Stimulated activated CD8-positive, alpha-beta memory T cell treated with anti-CD3 and anti-CD28 coated beads, Interleukin-7, amount 100 ng/mL, for 48 hours (primary cell): ENCODE data around the gene C14orf132.
A peak's percentile ranks its signal among the peaks of the same experiment; 100 is the strongest.
"Not testable (repeated sequence)": the region's sequence is repeated elsewhere in the genome, so short reads cannot be mapped to it uniquely, and the experiment has no call there.

ENCODE experiments used
- DNase-seq, 2 donors: peaks; one replicate each; pipeline ENCODE4 v3.0.0-alpha.2; 2020; ENCODE audit warnings: low read depth in 1 of 2; ENCODE audit errors: extremely low read depth in 1 of 2

The C14orf132 gene

DNA sequence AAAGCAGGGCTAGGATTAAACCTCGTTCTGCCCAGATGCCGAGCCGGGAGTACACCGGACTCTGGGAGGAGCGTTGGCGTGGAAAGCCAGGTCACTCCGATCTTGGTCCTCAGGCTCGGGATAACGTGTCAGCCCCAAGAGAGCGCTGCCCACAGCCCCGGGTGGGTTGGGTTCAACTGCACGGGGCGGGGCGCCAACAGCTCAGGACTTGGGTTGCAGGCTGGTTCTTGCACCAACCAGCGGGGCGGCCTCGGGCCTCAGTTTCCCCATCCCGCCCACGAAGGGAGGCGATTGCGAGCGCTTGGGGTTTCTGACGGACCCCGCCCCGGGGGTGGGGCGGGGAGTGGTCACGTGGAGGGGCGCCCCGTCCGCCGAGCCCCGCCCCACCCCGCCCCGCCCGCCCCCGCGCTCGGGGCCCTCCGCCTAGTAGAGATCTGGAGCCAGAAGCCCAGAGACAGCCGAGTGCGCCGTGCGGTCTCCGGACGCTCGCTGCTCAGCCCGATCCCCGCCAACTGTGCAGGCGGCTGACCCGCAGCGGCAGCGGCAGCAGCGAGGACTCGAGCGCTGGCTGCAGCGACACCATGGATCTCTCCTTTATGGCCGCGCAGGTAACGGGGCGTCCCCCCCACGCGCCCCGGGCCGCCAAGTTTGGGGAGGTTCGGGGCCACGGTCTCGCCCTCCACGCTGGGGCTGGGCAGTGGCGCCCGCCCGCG is at the start of gene C14orf132:
C14orf132 (plus strand) TSS at position 443 of the 713 bp plus-strand sequence; CDS start at position 582, 139 bp downstream.
- DNase-seq = peak; percentile 17 to 20

GRCh38 chr14:95993768-95994592 is 45.2 kb upstream of the C14orf132 start:
- DNase-seq = no peak

GRCh38 chr14:95994593-95994928 is 44.6 kb upstream of the C14orf132 start:
- DNase-seq = no peak

GRCh38 chr14:95998656-95999055 is 40.5 kb upstream of the C14orf132 start:
- no peak for DNase-seq

- no peak for DNase-seq
Observed at GRCh38 chr14:96001866-96002497, 37.2 kb upstream of the C14orf132 start.

DNA sequence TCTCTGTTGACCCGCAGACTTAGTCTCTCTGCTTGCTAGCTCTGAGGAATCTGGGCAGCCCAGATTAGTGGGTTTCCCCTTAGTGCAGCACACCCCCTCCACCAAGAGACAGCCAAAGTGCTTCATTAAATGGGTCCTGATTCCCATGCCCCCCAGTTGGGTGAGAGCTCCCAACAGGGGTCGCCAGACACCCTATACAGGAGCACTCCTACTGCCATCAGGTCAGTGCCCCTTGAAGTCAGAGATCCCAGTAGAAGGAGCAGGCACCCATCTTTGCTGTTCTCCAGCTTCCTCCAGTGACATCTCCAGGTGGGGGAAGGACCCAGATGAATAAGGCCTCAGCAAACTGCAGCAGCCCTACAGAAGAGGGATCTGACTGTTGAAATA is 36.7 kb upstream of the C14orf132 start:
- no peak for DNase-seq

- no peak for DNase-seq
Observed at GRCh38 chr14:96011131-96011530, 28.0 kb upstream of the C14orf132 start.

- DNase-seq = no peak
Observed at GRCh38 chr14:96011607-96012006, 27.6 kb upstream of the C14orf132 start.

DNA sequence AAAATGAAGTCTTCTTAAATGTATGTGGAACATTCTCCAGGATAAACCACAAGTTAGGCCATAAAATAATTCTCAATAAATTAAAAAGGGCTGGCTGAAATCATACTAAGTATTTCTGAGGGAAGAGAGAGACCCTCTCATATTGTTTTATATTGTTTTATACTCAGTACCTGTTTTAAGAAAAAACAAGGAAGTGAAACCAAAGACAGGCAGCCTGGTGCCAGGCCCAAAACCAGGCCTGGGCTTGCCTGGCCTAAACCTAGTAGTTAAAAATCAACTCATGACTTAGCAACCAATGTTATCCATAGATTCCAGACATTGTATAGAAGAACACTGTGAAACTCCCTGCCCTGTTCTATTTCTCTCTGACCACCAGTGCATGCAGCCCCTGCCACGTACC is 26.4 kb upstream of the C14orf132 start:
- not testable (repeated sequence) for DNase-seq

DNA sequence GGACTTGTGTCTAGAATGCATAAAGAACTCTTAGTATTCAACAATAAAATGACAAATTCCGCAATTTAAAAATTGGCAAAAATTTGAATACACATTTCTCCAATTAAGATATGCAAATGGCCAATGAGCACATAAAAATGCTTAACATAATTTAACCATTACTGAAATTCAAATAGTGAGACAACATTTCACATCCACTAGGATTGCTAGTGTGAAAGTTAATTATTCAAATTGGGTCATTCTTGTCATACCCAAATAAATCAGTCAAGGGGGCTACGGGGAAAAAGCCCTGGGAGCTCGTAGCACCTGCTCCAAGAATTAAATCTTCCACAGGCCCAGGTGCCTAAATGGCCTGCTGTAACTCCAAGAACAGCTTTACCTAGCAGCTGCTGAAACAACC is 25.0 kb upstream of the C14orf132 start:
- no peak for DNase-seq

GRCh38 chr14:96016501-96017160 is 22.5 kb upstream of the C14orf132 start:
- no peak for DNase-seq

- DNase-seq = no peak
Observed at GRCh38 chr14:96017882-96018281, 21.3 kb upstream of the C14orf132 start.

DNA sequence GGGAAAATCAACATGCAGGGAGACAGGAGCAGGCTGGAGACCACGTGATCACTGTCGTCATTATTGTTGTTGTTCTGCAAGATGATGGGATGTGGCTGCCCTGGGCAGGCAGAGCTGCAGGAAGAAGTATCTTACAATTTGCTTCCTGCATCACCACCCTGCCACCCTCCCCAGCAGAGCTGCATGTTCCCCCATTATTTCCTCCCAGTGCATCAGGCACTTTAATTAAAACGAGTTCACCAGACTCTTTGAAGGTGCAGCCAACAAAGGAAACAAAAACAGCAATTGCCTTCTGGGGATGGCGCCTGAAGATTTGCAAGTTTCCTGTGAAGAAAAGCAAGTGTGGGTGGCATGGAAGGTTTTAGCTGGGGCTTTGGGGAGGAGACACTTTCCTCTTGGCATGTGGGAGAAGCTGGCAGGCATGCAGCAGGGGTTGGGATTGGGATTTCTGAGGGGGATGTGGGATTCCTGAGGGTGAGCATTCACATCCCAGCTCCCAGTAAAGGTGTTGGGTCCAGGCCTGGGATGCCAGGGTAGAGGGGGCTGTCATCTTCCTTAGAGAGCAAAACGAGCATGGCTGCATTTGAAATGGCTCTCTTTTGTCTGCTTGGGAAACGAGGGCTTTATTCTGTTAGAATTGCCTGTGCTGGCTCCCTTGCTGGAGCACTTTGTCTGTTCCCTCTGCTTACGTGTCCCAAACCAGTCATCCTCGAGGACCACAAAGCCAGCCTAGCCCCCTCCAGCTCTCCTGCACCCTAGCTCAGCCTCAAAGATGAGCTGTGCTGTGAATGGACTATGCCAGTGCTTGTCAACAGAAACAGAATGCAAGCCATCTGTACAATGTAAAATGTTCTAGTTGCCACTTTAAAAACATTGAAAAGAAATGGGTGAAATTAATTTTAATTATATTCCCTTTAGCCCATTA is 11.5 kb upstream of the C14orf132 start:
- DNase-seq = no peak

DNA sequence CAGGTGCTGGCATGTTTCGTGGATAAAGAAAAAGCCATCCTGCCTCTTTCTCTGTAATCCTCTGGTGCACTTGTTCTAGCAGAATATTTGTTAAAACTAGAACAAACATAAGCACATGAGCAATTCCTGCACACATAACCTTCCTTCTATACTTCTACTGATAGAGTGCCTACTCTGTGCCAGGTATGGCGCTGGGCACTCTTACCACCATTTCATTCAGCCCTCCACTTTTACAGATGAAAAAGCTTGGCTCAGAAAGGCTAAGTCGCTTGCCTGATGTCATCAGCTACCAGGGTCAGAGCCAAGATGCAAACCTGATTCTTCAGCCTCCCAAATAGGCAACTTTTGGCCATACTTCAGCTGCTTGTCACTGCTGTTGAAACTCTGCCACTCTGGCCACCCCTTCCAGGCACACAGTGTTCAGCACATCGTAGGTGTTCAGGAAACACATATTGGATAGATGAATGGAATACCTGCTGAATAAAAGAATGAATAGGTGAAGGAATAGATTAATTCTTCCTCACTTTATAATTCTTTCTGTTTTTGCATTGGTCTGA is 10.0 kb upstream of the C14orf132 start:
- DNase-seq = no peak

DNA sequence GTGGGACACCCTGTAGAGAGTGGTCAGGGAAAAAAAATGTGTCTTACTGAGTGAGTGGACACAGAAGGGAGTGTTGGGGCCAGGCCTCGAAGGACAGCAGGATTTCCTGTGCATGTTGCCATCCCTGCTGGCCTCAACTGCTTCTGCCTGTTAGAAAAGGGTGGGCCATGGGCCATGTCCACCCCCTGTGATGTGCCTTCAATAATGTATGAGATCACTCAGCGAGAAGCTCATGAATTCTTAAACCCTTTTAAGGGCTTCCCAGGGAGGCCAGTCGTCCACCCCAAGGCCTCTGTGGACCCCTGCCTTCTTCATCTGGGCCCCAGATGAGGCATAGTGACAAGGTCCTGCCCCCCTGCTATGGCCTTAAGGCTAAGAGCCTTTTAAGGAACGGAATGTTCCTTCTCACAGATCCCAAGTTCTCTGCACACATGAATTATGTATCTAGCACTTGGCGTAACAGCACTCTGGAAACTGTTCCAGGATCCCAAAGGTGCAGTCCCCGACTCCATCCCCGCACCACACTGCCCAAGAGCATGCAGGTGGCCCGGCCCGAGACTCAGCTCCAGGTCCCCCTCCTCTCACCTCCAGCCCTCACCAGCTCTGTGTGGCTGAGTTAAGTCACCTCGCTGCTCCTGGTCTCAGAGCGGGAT is 8.9 kb upstream of the C14orf132 start:
- DNase-seq = no peak

DNA sequence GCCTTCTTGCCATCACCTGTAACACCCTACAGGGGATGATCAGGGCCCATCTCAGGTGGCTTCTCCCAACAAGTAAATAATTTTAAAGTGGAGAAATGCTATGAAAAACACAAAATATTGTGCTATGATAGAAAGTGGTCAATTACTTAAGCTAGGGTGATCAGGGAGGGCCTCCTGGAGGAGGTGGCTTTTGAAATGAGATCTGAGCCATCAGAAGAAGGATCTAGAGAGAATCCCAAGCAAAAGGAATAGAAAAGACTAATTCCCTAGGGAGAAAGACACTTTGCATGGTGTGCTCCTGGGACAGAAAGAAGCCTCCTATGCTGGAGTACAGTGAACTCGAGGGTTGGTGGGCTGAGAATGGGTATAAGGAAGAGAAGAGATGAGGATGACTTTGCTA is 7.5 kb upstream of the C14orf132 start:
- no peak for DNase-seq

DNA sequence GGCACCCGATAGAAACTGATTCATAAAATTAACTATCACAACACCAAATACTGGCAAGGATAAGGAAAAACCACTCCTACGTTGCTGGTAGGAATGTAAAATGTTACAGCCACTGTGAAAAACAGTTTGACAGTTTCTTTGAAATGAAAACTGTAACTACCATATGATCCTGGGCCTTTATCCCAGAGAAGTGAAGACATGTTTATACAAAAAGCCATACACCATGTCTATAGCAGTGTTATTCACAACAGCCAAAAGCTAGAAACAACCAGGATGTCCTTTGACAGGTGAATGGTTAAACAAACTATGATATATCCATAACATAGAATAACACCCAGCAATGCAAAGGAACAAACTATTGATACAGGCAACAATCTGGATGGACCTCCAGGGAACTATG is 3.7 kb upstream of the C14orf132 start:
- DNase-seq = no peak

DNA sequence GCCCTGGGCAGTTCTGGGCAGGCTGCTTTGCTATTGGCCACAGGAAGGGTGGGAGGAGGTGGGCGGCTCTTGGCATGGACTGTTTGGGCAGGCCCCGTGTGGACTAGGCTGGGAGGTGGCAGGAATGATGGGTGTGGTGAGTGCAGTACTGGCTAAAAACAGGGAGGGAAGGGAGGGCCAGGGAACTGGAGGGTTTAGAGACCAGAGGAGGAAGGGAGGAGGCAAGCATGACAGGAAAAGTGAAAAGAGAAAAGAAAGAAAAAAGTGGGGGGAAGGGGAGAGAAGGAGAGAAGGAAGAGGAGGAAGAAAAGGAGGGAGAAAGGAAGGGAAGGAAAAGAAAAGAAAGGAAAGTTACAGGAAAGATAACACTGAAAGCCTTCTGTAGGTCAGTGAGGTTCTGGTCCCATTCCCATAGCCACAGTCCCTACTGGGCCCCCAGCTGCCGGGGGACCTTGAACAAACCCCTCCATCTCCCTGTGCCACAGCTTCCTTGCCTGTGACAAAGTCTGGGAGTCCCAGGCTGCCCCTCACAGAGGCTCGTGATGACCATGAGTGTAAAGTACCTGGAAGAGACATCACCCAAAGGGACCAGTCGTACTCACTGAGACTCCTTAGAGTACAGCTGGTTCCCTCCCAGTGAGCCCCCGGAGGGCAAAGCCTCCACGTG is 1.1 kb upstream of the C14orf132 start:
- no peak for DNase-seq

GRCh38 chr14:96038558-96038919 is 623 bp upstream of the C14orf132 start:
- DNase-seq = no peak
